ENCODE measurements around the gene PLEKHH2.
"Not testable (repeated sequence)": the region's sequence is repeated elsewhere in the genome, so short reads cannot be mapped to it uniquely, and the experiment has no call there.

Gene PLEKHH2

DNA sequence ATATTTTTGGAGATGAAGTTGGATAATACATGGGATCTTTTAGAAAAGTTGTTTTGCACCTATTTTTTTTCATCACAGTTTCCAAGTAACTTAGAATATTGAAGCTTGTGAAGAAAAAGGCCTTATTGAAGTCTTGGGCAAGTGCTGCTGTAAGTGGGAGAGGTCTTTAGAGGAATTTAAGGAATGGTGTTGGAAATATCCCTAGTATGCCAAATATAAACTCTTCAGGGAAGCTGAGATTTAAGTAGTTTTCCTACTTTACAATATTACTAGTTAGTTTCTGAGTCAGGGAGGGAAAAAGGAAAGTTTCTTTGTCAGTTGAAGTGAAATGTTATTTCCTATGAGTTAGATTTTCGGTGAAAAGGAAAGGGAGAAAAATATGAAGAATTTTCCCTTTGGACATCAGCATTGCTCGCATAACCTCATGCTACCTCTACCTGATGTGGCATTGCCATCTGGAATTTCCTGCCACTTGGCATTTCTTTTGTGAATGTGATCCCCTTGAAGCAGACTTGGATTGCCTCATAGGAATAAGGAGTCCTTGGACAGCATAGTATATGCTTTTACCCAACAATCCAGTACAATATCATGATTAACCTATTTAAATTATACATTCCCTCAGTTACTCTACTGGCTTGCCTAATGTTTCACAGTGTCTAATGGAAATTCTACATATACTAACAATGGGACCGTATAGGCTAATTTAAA is 12.1 kb downstream of the PLEKHH2 start:
- DNase-seq (ENCODE audit: low read depth, low spot score) = peak; percentile 29

DNA sequence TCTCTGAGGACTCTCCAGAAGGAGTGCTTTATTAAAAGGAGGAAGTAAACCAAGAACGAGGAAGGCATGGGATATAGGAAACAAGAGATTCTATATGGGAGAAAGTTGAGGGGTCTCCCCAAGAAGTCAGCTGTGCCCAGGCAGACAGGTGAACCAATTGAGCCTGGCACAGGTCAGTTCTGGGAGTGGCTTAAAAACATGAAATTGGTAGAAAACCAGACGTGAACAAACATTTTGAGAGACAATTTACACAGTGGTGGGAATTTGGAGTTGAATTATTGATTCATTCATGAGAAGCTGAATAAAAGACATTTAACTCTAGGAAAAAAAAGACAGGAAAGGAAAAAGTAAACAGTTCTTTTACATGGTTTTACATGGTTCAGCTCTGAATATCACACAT is 16.4 kb downstream of the PLEKHH2 start:
- TF ChIP-seq, protein P1, sequence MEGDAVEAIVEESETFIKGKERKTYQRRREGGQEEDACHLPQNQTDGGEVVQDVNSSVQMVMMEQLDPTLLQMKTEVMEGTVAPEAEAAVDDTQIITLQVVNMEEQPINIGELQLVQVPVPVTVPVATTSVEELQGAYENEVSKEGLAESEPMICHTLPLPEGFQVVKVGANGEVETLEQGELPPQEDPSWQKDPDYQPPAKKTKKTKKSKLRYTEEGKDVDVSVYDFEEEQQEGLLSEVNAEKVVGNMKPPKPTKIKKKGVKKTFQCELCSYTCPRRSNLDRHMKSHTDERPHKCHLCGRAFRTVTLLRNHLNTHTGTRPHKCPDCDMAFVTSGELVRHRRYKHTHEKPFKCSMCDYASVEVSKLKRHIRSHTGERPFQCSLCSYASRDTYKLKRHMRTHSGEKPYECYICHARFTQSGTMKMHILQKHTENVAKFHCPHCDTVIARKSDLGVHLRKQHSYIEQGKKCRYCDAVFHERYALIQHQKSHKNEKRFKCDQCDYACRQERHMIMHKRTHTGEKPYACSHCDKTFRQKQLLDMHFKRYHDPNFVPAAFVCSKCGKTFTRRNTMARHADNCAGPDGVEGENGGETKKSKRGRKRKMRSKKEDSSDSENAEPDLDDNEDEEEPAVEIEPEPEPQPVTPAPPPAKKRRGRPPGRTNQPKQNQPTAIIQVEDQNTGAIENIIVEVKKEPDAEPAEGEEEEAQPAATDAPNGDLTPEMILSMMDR (IDR thresholded peaks at IDR 0.05; ENCODE audit: insufficient read depth, low read length, missing control alignments) = no peak
- H3K4me3 ChIP-seq (ENCODE audit: low read depth, low read length) = no peak overlapping the region

More for the DNA sequence above, 12.1 kb downstream of the PLEKHH2 start:
- TF ChIP-seq, protein P1 (IDR thresholded peaks at IDR 0.05; ENCODE audit: insufficient read depth, low read length, missing control alignments) = no peak
- ChIA-PET CTCF (interaction anchor here (1.4 kb wide), 1 partner anchor 36 kb away, joined by 3 read pairs; no protein-coding TSS in a partner anchor), POLR2A (no interaction called here)
- H3K4me3 ChIP-seq (ENCODE audit: low read depth, low read length) = no peak overlapping the region

DNA sequence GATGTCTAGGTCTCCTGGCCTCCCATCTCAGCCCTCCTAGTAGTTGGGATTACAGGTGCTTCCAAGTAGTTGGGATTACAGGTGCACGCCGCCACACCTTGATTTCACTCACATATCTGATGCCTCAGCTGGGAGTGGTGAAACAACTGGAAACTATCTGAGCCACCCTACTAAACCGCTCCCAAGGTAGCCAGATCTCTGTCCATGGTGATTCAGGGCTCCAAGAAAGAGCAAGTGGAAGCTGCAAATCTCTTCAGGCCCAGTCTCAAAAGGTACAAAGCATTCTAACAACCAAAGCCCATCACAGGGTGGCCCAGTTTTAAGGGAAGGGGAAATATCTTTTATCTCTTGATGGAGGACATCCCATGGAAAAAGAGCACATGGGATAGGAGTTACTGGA is 20.2 kb downstream of the PLEKHH2 start:
- POLR2A ChIA-PET = no interaction called here
- DNase-seq (ENCODE audit: low read depth, low spot score) = no peak

More for the DNA sequence above, 16.4 kb downstream of the PLEKHH2 start:
- ChIA-PET POLR2A (no interaction called here), CTCF (interaction anchor here (0.9 kb wide), 1 partner anchor 15 kb away, joined by 3 read pairs; no protein-coding TSS in a partner anchor)
- DNase-seq (ENCODE audit: low read depth, low spot score) = no peak

DNA sequence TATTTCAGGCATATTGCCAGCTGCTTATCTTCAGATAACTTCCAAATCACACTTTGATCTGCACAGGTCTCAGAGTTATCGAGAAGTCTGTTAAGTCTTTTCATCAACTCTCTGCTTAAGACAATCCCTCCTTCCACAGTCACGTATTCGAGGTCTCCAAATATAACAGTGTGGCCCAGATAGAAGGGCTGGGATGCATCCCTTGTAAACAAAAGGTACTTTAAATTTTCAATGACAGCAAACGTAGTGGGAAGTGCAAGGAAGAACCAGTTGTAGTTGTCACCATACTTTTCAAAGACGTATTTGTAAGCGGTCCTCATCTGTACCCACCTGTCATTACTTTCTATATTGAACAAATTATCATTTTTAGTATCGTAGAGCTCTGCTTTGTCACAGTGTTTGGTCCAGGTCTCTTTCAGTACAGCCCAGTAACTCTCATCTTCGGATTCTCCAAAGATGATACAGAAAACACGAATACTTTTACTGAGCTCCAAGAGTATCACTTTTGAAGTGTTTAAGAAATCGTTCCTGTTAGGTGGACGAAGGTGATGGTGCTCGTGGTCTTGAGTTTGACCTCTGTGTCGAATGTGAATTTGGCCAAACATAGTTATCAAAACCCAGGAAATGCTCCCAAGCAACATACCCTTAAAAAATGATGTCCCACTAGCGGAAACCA is 38.7 kb downstream of the PLEKHH2 start:
- ChIA-PET CTCF (no interaction called here), POLR2A (no interaction called here)
- peak overlapping the region; percentile 52 for H3K4me3 ChIP-seq (ENCODE audit: low read depth, low read length)
- no peak for DNase-seq (ENCODE audit: low read depth, low spot score)
- TF ChIP-seq, protein P1 (IDR thresholded peaks at IDR 0.05; ENCODE audit: insufficient read depth, low read length, missing control alignments) = no peak

More for the DNA sequence above, 20.2 kb downstream of the PLEKHH2 start:
- TF ChIP-seq, protein P1 (IDR thresholded peaks at IDR 0.05; ENCODE audit: insufficient read depth, low read length, missing control alignments) = no peak
- no peak overlapping the region for H3K4me3 ChIP-seq (ENCODE audit: low read depth, low read length)
- CTCF ChIA-PET = no interaction called here

DNA sequence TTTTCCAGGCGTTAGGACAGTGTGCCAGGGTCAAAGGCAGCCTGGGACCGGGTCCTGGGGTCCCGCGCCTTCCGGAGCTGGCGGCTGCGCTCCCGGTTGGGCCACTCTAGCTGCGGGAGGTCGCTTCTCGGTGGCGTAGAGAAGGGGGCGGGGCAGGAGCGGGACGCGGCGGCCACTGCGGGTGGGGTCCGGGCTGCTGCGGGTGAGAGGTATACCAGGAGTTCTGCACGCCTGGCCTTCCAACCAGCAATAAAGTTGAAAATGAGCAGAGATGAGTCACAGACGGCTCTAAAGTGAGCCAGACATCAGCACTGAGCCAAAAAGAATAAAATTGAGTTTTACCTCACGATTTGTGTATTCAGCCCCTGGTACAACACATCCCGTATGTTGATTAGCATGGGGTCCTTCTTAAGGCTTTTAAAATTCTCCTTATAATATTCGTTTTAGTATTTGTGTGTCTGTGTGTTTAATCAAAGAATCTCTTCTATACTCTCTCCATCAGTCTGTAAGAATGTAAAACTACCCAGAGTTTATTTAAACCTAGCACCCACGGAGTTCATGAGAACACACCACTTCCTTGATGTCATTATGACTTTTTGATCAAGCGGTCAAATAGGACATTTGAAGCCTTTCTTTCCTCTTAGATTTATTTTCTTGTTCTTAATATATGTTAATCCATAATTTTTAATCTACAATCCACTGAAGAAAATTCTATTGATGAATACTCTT is 39.4 kb downstream of the PLEKHH2 start, which contains the start of gene C1GALT1C1L:
Gene C1GALT1C1L (minus strand): TSS at position 108 of the 729 bp plus-strand sequence. CDS start 107 bp downstream, at position 1.
- DNase-seq (ENCODE audit: low read depth, low spot score) = peak; percentile 7
- ChIA-PET POLR2A (no interaction called here), CTCF (no interaction called here)
- TF ChIP-seq, protein P1 (IDR thresholded peaks at IDR 0.05; ENCODE audit: insufficient read depth, low read length, missing control alignments) = no peak
- peak within 1 kb of the TSS; percentile 52 for H3K4me3 ChIP-seq (ENCODE audit: low read depth, low read length)

DNA sequence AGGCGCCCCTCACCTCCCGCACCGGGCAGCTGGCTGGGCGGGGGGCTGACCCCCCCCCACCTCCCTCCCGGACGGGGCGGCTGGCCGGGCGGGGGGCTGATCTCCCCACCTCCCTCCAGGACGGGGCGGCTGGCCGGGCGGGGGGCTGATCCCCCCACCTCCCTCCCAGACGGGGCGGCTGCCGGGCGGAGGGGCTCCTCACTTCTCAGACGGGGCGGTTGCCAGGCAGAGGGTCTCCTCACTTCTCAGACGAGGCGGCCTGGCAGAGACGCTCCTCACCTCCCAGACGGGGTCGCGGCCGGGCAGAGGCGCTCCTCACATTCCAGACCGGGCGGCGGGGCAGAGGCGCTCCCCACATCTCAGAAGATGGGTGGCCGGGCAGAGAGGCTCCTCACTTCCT is 40.7 kb downstream of the PLEKHH2 start:
- POLR2A ChIA-PET, CTCF ChIA-PET: not testable (repeated sequence)

More for the DNA sequence above, 40.7 kb downstream of the PLEKHH2 start:
- H3K4me3 ChIP-seq (ENCODE audit: low read depth, low read length); DNase-seq (ENCODE audit: low read depth, low spot score): not testable (repeated sequence)
